ENCODE measurements around the gene CTNNA1.
"Not testable (repeated sequence)": the region's sequence is repeated elsewhere in the genome, so short reads cannot be mapped to it uniquely, and the experiment has no call there.

CTNNA1 gene

DNA sequence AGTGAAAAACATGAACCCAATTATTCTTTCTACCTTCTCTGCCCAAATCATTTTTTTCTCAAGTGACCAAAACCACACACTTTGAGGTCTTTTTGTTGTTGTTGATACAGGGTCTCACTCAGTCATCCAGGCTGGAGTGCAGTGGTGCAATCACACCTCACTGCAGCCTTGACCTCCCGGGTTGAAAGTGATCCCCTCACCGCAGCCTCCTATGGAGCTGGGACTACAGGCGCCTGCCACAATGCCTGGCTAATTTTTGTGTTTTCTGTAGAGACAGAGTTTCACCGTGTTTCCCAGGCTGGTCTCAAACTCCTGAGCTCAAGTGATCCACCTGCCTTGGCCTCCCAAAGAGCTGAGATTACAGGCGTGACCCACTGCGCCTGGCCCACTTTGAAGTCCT lies 8.4 kb downstream of the CTNNA1 start:
- not testable (repeated sequence) for DNase-seq

DNA sequence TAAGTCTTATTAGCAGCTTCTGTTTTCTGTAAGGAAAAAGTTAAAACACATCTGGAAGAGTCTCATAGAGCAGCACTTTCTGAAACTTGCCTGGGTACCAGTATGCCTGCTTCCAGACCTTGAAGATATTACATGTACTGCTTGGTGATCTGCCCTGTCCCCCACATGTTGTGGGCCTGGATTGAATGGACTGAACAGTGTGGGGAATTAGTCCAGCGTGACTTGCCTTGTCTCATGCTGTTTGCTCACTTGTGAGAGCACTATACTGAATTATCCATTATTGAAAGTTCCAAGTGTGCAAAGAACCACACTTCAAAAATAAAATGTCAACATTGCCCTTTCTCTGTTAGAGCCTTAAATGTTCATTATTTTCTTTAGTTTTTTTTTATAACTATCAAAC lies 8.9 kb downstream of the CTNNA1 start:
- no peak for DNase-seq

DNA sequence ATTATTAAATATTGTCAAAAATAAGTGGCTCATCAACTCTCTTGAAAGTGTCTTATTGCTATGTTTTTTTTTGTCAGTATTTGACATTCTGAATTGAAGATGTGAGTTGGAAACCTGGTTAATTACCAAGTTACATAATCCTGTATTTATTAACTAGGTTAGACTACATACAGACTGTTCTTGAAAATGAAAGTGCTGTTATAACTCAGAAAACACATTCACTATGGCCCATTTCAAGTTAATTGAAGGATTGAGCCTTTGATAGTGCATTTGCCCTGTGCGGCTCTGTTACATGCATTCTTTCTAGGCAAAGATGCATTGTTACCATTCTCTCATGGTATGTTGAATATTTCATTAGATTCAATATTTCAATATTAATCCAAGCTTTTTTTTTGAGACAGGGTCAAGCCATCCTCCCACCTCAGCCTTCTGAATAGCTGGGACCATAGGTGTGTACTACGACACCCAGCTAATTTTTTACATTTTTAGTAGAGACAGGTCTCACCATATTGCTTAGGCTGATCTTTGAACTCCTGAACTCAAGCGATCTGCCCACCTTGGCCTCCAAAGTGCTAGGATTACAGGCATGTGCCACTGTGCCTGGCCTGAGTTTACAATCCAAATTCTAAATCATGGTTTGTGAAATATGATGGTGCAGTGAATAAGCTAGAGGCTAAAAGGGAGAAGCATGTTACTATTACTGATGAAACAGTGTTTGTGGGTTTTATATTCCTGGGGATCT lies 10.0 kb downstream of the CTNNA1 start:
- DNase-seq, result no peak

DNA sequence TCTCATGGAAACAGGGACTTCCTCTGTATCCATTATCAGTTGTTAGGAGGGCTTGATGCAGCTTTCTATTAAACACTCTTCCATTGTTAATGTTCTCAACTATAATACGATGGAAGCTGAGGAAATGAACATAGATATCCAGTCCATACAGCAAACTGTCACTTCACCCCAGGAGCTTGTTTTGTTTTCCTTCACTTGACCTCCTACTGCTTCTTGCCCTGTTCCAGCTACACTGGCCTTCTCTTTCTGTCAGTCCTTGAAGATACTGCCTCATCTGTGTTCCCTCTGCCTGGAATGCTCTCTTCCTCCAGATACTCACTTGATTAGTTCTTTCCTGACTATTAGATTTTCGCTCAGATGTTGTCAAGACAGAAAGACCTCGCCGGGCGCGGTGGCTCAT lies 17.1 kb downstream of the CTNNA1 start:
- DNase-seq, result no peak

DNA sequence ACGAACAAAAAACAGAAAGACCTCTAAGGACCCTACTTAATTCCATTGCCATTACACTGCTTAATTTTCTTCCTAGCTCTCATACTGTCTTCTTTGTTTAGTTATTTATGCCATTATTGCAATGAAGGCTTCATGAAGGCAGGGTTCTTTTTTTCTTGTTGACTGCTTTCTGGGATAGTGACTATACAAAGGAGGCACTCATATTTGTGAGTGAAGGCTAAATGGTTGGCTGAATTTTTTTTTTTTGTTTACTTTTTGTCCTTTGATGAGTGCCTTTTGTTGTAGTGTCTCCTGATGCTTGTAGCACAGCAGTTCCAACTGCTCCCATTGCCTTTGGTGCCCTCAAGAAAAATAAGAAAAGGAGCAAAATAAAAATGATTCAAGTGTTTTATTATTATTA lies 17.8 kb downstream of the CTNNA1 start:
- DNase-seq, result no peak

DNA sequence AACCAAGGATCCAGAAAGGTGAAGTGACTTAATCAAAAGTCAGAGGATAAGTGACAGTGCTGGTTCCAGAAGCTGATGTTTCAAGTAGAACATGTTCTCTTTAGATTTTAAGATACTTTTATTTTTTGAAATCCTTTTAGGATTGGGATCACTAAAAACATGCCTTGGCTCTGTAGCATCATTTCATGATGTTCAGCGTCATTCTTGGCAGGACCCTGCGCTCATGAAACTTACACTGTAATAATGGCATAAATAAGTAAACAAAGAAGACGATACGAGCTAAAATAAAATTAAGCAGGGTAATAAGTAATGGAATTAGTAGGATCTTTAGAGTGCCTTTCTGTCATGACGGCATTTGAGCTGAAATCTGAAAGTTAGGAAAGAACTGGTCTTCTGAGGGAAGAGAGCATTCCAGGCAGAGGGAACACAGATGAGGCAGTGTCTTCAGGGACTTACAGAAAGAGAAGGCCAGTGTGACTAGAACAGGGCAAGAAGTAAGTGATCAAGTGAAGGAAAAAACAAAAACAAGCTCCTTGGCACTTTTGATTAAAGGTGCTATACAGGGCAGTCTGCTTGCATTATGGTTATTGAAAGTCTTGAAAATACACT lies 19.9 kb downstream of the CTNNA1 start:
- no peak for DNase-seq

DNA sequence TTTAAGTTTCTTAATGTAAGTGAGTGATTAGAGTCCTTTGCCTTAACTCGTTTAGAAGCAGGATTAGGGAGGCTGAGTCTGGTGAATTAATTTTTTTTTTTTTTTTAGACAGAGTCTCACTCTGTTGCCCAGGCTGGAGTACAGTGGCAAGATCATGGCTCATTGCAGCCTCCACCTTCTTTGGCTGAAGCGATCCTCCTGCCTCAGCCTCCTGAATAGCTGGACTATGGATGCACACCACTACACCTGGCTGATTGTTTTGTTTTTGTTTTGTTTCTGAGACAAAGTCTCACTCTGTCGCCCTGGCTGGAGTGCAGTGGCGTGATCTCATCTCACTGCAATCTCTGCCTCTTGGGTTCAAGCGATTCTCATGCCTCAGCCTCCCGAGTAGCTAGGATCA lies 20.4 kb downstream of the CTNNA1 start:
- not testable (repeated sequence) for DNase-seq

DNA sequence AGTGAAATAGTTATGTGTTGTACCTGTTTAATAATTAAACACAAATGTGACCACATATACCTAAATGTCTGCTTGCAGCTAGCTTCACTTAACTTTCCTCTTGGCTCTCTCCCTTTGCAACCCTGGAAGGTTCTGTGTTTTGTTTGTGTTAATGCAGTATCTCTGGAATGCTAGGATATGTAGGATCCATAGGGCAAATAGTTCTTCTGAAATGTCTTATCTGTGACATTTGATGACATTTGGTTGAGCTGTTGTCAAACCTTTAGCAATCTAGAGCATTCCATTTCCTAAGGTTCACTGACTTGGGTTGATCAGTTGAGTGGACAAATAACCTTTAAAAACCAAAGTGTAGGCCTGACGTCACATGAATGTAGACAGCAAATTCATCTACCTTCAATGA lies 21.8 kb downstream of the CTNNA1 start:
- DNase-seq, result no peak

DNA sequence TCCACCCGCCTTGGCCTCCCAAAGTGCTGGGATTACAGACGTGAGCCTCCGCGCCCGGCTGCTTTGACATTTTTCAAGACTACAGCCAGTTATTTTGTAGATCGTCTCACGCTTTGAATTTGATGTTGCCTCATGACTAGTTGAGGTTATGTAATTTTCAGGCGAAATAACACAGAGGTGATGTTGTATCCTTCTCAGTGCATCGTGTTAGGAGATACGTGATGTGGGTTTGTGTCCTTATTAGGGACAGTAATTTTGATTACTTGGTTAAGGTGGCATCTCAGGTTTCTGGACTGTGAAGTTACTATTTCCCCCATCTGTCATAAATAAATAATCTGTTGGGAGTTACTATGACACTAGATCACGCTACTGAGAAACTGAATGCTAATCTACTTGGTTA lies 25.0 kb downstream of the CTNNA1 start:
- DNase-seq, result peak; percentile 36

DNA sequence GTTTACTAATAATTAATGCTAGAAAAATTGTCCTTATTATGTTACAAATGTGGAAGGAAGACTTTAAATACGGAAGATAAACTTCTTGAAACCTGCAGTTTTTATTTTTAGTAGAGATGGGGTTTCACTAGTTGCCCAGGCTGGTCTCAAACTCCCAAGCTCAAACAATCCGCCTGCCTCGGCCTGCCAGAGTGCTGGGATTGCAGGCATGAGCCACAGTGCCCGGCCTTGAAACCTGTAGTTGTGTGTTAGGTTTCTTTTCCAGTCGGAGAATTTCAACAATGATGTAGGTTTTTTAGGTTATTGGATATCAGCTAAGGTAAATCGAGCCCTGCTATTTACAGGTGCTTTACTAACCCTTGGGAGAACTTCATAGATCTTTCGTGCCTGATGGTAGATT lies 30.8 kb downstream of the CTNNA1 start:
- no peak for DNase-seq

DNA sequence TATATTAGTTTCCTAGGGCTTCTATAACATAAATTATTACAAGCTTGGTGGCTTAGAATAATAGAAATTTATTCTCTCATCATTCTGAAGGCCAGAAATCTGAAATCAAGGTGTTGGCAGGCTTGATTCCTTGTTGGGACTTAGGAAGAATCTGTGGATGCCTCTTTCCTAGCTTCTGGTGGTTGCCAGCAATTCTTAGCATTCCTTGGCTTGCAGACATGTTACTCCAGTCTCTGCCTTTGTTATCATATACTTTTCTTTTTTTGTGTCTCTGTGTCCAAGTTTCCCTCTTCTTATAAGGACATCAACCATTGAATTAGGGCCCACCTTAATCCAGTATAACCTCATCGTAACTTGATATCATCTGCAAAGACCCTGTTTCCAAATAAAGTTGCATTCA lies 31.4 kb downstream of the CTNNA1 start:
- DNase-seq, result no peak

DNA sequence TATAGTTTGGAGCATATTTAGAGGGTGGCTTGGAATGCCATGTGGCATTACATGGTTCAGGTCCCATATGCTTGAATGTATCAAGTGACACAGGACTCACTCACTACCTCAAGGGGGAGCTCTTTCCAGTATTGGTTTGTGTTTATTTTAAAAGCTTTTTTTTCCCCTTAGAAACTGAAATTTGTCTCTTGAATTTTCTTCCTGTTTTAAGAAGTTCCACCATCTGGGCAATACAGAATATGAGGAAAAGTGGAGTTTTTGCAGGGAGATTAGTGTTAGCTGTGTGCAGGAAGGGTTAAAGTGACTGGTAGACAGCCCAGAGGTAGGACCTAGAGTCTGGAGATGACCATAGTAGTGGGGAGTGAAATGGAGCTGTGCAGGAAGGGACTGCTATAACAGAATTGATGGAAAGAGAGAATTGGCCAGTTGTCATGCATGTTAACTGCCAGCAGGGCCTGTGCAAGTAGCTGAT lies 36.6 kb downstream of the CTNNA1 start:
- peak; percentile 46 for DNase-seq

DNA sequence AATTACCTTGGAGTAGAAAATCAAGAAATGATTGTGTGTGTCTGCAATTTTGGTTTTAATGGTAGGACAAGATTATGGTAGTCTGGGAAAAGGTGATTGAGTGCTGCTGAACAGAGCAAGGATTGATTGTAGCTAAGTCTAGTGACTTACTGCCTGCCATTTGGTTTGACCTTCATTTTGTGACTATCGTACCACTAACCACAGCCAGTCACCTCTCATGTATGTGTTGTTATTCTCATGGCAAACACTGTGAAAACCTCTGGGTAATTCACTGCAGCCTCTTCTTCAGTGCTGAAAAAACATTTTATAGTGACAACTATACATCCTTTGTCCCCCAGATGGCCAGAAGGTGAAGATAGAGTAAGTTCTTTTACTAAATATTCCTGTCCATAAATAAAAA lies 37.5 kb downstream of the CTNNA1 start:
- no peak for DNase-seq

DNA sequence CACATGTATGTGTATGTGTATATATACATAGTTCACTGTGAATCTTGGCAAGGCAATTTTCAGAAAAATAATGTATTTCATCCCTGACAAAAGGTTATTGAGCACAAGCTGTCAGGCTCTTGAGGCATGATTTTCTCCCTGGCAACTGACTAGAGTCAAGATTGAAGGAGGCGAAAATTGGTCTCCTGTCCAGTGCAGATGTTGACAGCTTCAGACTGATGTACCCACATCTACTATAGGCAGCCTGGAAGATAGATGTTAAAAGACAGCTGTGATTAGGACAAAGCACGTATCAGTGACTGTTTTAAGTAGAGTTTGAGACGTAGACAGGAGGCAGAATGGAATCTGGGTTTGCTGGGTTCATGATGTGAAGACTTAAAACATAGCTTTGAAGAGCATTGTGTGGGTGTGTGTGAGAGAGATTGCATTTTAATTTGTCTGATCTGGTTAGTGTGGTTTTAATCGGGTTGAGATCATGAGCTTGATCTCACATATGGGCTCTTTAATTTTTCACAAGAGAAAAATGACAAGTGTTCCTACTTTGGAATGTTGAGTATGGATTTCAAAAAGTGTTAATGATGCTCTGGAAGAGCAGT lies 39.1 kb downstream of the CTNNA1 start:
- DNase-seq, result no peak

DNA sequence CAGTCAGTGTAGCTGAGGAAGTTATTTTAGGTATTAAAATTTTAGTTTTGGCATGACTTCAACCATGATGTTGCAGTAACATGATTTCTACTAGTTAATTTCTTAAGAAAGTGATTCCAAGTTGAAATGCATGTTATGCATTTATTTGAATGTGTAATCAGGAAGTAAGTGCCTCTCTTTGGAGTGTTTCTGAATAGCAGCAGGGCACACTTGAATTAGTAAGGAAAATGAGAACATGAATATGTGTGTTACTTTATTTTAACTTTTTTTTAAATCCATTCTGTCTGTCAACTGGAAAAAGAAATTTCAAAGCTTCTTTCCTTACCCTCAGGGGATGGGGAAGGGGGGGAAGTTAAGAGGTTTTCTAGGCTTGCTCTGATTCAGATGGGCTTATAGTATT lies 40.4 kb downstream of the CTNNA1 start:
- no peak for DNase-seq

DNA sequence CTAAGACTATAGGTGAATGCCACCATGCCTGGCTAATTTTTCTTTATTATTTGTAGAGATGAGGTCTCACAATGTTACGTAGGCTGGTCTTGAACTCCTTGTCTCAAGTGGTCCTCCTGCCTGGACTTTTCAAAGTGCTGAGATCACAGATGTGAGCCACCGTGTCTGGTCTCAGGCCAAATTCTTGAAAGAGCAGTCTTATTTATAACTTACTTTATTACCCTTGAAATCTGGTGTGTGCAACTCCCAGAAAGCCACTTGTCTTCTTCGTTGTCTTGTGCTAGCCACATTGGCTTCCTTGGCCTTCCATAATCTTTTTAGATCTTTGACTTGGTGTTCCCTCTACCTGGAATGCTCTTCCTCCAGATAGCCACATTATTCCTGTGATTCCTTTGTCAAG lies 50.1 kb downstream of the CTNNA1 start:
- DNase-seq, result no peak

DNA sequence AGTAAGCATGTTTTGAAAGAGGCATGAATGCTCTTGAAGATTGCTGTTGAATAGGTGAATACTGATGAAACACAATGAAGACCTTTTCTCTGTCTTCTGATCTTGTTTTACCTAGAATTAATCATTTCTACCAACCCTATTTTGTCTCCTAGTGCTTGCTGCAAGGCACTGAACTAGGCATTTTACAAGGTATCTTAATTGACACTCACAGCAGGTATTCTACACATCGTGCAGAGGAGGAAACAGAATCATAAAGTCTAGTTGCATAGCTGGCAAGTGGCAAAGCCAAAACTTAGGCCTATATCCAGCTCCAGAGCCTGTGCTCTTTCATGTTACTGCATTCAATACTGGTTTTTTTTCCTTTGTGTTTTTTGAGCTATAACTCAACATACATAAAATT lies 50.7 kb downstream of the CTNNA1 start:
- no peak for DNase-seq

DNA sequence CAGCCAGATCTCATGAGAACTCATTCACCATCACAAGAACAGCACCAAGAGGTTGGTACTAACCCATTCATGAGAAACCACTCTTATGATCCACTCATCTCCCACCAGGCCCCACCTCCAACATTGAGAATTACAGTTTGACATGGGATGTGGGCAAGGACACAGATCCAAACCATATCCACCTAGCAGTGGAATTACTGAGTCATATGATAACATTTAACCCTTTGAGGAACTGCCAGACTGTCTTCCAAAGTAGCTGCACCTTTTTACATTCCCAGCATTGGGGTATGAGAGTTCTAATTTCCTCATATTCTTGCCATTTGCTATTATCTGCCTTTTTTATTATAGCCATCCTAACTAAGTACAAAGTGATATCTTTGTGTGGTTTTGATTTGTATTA lies 51.9 kb downstream of the CTNNA1 start:
- DNase-seq, result no peak

DNA sequence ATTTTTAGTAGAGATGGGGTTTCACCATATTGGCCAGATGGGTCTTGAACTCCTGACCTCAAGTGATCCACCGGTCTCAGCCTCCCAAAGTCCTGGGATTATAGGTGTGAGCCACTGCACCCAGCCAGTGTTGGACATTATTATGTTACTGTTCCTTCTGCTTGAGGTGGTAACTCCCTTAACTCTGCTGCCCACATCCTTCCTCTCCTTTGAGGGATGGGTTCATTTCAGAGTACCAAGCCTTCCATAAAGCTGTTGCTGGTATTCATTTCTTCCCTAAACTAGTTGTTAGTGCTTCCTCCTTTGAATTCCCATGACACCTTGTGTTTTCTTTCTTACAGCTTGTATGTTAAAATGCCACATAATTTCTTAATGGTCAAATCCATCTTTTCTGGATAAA lies 54.0 kb downstream of the CTNNA1 start:
- DNase-seq, result no peak

DNA sequence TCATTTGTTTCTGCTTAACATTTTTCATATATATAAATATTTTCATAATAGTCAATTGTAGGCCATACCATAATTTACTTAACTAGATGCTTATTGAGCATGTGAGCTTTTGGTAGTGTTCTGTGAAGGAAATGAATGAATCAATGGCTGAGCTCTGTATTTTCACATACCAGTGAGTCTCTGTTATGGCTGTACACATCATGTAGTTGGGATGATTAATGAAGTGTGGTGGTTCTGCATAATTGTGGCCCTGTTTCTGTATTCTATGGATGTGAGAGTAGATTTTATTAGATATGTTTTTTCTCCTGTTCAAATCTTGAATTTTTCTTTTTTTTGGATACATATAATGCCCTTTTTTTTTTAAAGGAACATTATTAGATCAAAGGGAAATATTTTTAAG lies 56.2 kb downstream of the CTNNA1 start:
- DNase-seq, result no peak

DNA sequence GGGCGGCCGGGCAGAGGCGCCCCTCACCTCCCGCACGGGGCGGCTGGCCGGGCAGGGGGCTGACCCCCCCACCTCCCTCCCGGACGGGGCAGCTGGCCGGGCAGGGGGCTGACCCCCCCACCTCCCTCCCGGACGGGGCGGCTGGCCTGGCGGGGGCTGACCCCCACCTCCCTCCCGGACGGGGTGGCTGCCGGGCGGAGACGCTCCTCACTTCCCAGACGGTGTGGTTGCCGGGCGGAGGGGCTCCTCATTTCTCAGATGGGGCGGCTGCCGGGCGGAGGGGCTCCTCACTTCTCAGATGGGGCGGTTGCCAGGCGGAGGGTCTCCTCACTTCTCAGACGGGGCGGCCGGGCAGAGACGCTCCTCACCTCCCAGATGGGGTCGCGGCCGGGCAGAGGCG lies 57.6 kb downstream of the CTNNA1 start:
- not testable (repeated sequence) for DNase-seq

DNA sequence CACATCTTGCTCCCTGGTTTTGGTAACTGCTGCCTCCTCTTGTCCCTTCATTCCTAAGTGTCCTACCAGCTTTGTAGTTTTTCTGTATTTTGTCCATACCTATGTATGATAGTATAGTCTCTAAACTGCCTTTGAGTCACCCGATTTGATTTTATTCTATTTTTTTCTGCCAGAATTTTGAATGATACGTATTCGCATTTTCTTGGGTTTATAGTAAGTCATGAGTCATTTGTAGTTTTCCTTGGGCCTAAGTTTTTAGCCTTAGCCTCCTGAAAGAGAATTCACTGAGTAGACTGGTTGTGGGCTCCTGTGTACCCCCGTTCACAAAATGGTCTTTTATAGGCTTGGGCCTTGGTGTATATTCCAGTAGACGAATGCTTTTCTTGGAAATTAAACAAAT lies 62.3 kb downstream of the CTNNA1 start:
- no peak for DNase-seq

DNA sequence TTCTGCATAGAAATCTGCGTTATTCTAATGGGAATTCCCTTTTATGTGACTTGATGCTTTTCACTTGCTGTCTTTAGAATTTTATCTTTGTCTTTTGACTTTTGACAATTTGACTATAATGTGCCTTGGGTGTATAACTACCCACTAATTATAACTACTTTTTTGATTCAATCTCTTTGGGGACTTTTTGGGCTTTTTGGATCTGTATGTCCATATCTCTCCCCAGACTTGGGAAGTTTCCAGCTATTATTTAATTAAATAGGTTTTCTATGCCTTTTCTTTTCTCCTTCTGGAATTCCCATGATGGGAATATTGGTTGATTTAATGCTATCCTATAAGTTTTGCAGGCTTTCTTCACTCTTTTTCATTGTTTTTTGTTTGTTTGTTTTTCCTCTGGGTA lies 64.0 kb downstream of the CTNNA1 start:
- no peak for DNase-seq

DNA sequence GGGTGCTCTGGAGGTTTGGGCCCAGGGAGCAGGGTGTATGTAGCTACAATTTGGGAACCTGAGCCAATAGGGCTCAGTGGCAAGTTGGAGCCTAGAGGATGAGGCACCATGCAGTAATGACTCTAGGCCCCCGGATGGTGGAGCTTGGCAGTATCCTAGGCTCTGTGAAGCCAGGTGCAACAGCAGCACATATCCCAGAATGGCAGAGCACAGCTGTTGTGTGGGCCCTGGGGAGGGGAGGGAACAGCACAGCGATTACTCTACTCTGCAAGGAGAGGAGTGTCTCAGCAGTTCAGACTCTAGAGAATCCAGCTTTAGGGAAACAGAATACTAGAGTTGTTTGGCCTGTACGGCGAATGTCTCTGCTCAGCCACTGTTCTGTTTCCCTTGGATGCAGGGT lies 65.9 kb downstream of the CTNNA1 start:
- DNase-seq, result peak; percentile 83

DNA sequence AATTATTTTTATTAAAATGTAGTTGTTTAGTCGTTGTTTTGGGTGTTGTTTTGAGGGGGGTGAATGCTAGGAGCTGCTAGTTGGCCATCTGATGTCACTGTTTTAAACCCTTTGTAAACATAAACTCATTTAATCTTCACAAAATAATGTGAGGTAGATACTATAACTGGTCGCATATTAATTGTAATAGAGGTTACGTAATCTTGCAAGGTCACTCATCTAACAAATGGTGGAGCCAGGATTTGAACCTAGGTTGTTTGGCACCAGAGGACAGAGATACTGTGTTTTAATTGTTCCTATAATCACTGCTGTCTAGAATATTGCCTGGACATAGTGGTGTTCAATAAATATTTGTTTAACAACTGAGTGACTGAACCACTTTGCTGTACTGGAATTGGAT lies 67.5 kb downstream of the CTNNA1 start:
- no peak for DNase-seq
